Stimulated activated CD8-positive, alpha-beta memory T cell treated with anti-CD3 and anti-CD28 coated beads, Interleukin-15, amount 100 ng/mL, for 48 hours (primary cell): ENCODE results near the gene ASXL3.

Experiments
- DNase-seq, 2 donors: peaks; one replicate each; pipeline ENCODE4 v3.0.0-alpha.2; 2020; ENCODE audit warnings: low read depth in 2 of 2

Gene ASXL3

GRCh38 chr18:33660696-33661310 is 82.8 kb downstream of the ASXL3 start:
- DNase-seq = no peak

- no peak for DNase-seq
These were observed 86.3 kb downstream of the ASXL3 start for GRCh38 chr18:33664241-33664874.

- no peak for DNase-seq
These were observed 87.2 kb downstream of the ASXL3 start for GRCh38 chr18:33665187-33665586.

- no peak for DNase-seq
These were observed 87.6 kb downstream of the ASXL3 start for GRCh38 chr18:33665641-33666040.

GRCh38 chr18:33666915-33667314 is 88.9 kb downstream of the ASXL3 start:
- no peak for DNase-seq

- DNase-seq = no peak
These were observed 91.6 kb downstream of the ASXL3 start for GRCh38 chr18:33669589-33669988.

GRCh38 chr18:33670029-33670428 is 92.0 kb downstream of the ASXL3 start:
- DNase-seq = no peak

- no peak for DNase-seq
These were observed 95.7 kb downstream of the ASXL3 start for GRCh38 chr18:33673689-33674088.

- no peak for DNase-seq
These were observed 98.6 kb downstream of the ASXL3 start for GRCh38 chr18:33676593-33676992.

- no peak for DNase-seq
These were observed 99.9 kb downstream of the ASXL3 start for GRCh38 chr18:33677891-33678290.

- no peak for DNase-seq
These were observed 104.4 kb downstream of the ASXL3 start for GRCh38 chr18:33682436-33682835.

GRCh38 chr18:33694593-33694992 is 116.6 kb downstream of the ASXL3 start:
- DNase-seq = no peak

- DNase-seq = no peak
These were observed 118.5 kb downstream of the ASXL3 start for GRCh38 chr18:33696332-33697162.

GRCh38 chr18:33697498-33697897 is 119.5 kb downstream of the ASXL3 start:
- DNase-seq = no peak

- DNase-seq = no peak
These were observed 121.4 kb downstream of the ASXL3 start for GRCh38 chr18:33699372-33699771.

GRCh38 chr18:33700513-33700976 is 122.5 kb downstream of the ASXL3 start:
- no peak for DNase-seq

GRCh38 chr18:33702625-33703024 is 124.6 kb downstream of the ASXL3 start:
- DNase-seq = no peak

- no peak for DNase-seq
These were observed 128.4 kb downstream of the ASXL3 start for GRCh38 chr18:33706391-33706790.

- no peak for DNase-seq
These were observed 130.9 kb downstream of the ASXL3 start for GRCh38 chr18:33708876-33709275.

- no peak for DNase-seq
These were observed 132.2 kb downstream of the ASXL3 start for GRCh38 chr18:33710269-33710668.

GRCh38 chr18:33711514-33711913 is 133.5 kb downstream of the ASXL3 start:
- DNase-seq = no peak

- DNase-seq = no peak
These were observed 134.7 kb downstream of the ASXL3 start for GRCh38 chr18:33712719-33713118.
